Vagina (tissue), 2 donors: ENCODE measurements around the gene DPF1.

Source experiments
- CTCF ChIP-seq, 3 experiments: fragments of 450-650 bp in 2 of 3; fragments of 200-600 bp in 1 of 3; sonication (generic) in 1 of 3; IDR thresholded peaks; one replicate each; pipeline ENCODE4 v1.5.1; 2017 to 2019; ENCODE audit warnings: antibody characterized with exemption in 3 of 3, mild to moderate bottlenecking in 2 of 3, moderate library complexity in 2 of 3
- POLR2A ChIP-seq, 2 donors: fragments of 450-650 bp; IDR thresholded peaks; one replicate each; pipeline ENCODE4 v1.6.1; 2017; ENCODE audit warnings: antibody characterized with exemption in 2 of 2, mild to moderate bottlenecking in 2 of 2, moderate library complexity in 2 of 2
- POLR2AphosphoS5 ChIP-seq, 2 donors: sonication (generic); formaldehyde crosslinking; IDR thresholded peaks; one replicate each; pipeline ENCODE4 v1.9.0; 2017; ENCODE audit warnings: antibody characterized with exemption in 2 of 2, mild to moderate bottlenecking in 2 of 2, low read depth in 1 of 2; ENCODE audit not compliant: insufficient read depth in 1 of 2

DNA sequence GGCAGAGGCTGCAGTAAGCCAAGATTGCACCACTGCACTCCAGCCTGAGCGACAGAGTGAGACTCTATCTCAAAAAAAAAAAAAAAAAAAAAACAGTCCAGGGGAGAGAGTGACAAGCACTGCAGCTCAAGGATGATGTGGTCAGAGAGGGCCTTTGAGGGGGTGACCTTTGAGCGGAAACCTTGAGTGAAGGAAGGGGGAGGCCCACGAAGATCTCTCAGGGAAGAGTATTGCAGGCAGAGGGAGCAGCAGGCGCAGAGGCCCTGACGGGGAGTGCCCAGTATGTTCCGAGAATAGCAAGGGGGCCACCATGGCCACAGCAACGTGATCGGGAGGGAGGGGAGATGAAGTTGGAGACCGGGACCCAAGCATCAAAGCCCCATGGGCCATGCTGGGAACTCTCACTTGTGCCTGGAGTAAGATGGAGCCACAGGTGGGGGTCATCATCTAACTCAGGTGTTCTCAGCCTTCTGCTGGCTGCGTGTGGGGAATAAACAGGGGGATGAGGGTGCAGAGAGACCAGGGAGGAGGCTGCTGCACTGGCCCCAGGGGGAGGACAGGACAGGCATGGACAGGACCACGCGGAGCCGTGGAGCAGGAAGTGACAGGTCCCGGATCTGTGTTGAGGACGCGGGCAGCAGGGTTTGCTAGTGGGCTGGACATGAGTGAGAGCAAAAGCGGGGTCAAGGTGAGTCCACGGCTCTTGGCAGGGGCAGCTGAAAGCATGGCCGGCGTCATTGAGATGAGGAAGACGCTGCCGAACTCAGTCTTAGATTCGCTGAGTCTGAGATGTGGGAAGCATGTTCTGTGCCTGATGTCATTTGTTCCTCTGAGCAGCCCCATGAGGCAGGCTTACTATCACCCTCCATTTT is 60.4 kb downstream of the DPF1 start:
- no peak for TF ChIP-seq CTCF (IDR thresholded peaks at IDR 0.05)
- TF ChIP-seq POLR2AphosphoS5 (IDR thresholded peaks at IDR 0.05; ENCODE audit: insufficient read depth in 1 of 2, low read depth in 1 of 2), result no peak
- TF ChIP-seq POLR2A (IDR thresholded peaks at IDR 0.05), result no peak
